COLO829 (cell line): ENCODE measurements around the gene CENPQ.

Source experiments
- DNase-seq: peaks from one replicate; pipeline ENCODE4 v3.0.0; 2012; ENCODE audit warnings: low spot score

Gene CENPQ

DNA sequence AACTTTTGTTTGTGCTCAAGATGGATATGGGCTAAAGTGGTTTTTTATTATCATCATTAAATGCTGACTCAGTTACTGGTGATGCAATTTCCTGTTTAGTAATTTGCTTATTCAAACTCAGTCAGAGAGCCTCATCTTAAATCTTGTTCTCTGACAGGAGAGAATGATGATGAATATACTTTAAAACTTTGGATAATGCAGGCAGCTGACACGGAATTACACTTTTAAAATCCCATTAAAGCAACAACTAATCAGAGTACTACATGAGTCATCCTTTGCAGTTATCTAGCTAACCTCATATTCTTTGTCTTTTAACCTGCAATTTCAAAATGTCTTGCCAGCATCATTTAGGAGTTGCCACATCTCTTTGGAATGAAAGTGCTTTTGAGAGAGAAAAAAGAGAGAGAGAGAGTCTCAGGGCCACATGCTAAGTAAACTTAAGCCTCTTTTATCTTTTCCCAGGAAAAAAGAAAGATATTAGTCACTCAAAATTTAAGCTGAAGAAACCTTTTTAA, 78.1 kb downstream of the CENPQ start:
- DNase-seq, result peak; percentile 76

DNA sequence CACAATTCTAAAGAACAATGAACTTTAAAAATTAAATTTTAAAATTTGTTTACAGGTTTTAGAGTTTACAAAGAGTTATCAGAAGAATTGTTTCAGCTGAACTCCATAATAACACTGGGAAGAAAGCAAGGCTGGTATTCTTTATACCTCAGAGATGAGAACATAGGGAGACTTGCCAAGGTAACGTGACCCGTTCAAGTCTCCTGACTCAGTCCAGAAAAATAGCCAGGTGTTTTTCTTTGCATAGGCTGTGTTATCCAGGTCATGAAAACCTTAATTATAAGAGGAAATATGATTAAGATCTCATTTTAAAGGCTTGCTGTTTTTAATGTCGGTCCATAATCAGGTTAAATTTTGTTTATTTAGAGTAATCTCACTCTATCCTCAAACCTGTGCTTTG, 78.8 kb downstream of the CENPQ start:
- no peak for DNase-seq
